OCI-LY7 (cell line): Measurements from ENCODE around the gene QKI. TPM values are rescaled to one million over a fixed set of nuclear protein-coding genes. Genes with fewer than 3 reads are reported as not detected.
"Not testable (repeated sequence)": the region's sequence is repeated elsewhere in the genome, so short reads cannot be mapped to it uniquely, and the experiment has no call there.

Source experiments
- BruUV-seq: library from RNA; stranded (reverse); fragments of 400-500 nt; replicated peaks from 2 replicates; lab custom pipeline; 2021; lab: Mats Ljungman, UMichigan
- CTCF ChIA-PET: fragments of 300-600 bp; sonication (Branson Sonifier 250); formaldehyde crosslinking; loops from one replicate; lab custom pipeline; 2022; ENCODE audit warnings: antibody characterized with exemption; ENCODE audit not compliant: unreplicated experiment; lab: Charles Lee
- POLR2A ChIA-PET: fragments of 300-600 bp; sonication (Branson Sonifier 250); formaldehyde crosslinking; loops from one replicate; lab custom pipeline; 2022; ENCODE audit warnings: antibody characterized with exemption; lab: Charles Lee
- DNase-seq: peaks from one replicate; pipeline ENCODE4 v3.0.0-alpha.2; 2015; ENCODE audit warnings: low spot score
- H2AFZ ChIP-seq: fragments of 200-600 bp; sonication (generic), shearing (Covaris generic); 2 replicates; pipeline ENCODE4 v1.6.1; 2014; ENCODE audit warnings: mild to moderate bottlenecking, antibody characterized with exemption, low read length, moderate library complexity
- H3K27ac ChIP-seq: fragments of 200-600 bp; sonication (generic); 2 replicates; pipeline ENCODE4 v1.5.1; 2014; ENCODE audit warnings: mixed run types, low read depth, mild to moderate bottlenecking, moderate library complexity, low read length, inconsistent platforms; ENCODE audit not compliant: poor library complexity, severe bottlenecking
- H3K36me3 ChIP-seq: fragments of 200-600 bp; sonication (generic); 2 replicates; pipeline ENCODE4 v1.6.1; 2014; ENCODE audit warnings: mild to moderate bottlenecking, antibody characterized with exemption, low read length, moderate library complexity, mixed read lengths; ENCODE audit not compliant: insufficient read depth
- H3K4me1 ChIP-seq: fragments of 200-600 bp; sonication (generic); 2 replicates; pipeline ENCODE4 v1.5.1; 2014; ENCODE audit warnings: mild to moderate bottlenecking, low read length; ENCODE audit not compliant: insufficient read depth, poor library complexity, severe bottlenecking
- H3K4me2 ChIP-seq: fragments of 200-600 bp; sonication (generic); 2 replicates; pipeline ENCODE4 v1.6.1; 2014; ENCODE audit warnings: mild to moderate bottlenecking, low read length
- H3K4me3 ChIP-seq: fragments of 200-600 bp; sonication (generic); 2 replicates; pipeline ENCODE4 v1.5.1; 2014; ENCODE audit warnings: mild to moderate bottlenecking, low read depth, low read length; ENCODE audit not compliant: poor library complexity, severe bottlenecking
- H3K79me2 ChIP-seq: fragments of 200-600 bp; sonication (generic); 2 replicates; pipeline ENCODE4 v1.6.1; 2016; ENCODE audit warnings: low read depth, mild to moderate bottlenecking, low read length, moderate library complexity, mixed read lengths; ENCODE audit not compliant: insufficient read depth
- H3K9me2 ChIP-seq: fragments of 200-600 bp; sonication (generic); 2 replicates; pipeline ENCODE4 v1.6.1; 2016; ENCODE audit warnings: mild to moderate bottlenecking, low read length, mixed read lengths; ENCODE audit not compliant: insufficient read depth
- H3K9me3 ChIP-seq: fragments of 200-600 bp; sonication (generic); 2 replicates; pipeline ENCODE4 v1.6.1; 2014; ENCODE audit warnings: mild to moderate bottlenecking, mixed run types, low read length, mixed read lengths
- H4K20me1 ChIP-seq: fragments of 200-600 bp; sonication (generic); 2 replicates; pipeline ENCODE4 v1.6.1; 2014; ENCODE audit warnings: mild to moderate bottlenecking, antibody characterized with exemption, low read length, moderate library complexity, mixed read lengths; ENCODE audit not compliant: insufficient read depth
- EZH2phosphoT487 ChIP-seq: fragments of 200-600 bp; sonication (generic); IDR thresholded peaks from 2 replicates; pipeline ENCODE4 v1.6.1; 2018; ENCODE audit warnings: low read depth, borderline replicate concordance, mild to moderate bottlenecking, mixed run types, antibody characterized with exemption, low read length, moderate library complexity, mixed read lengths
- intact Hi-C: fragments of 100-400 bp; cut with micrococcal nuclease; formaldehyde crosslinking; loops from one replicate; pipeline ENCODE4 v1.10.0; 2022; ENCODE audit not compliant: unreplicated experiment
- total RNA-seq, 2 experiments: library from RNA; depleted of rRNA in 1 of 2; stranded (reverse); fragments of >200 nt in 1 of 2; shearing (Covaris generic) in 1 of 2; gene quantifications; 2 replicates each; pipeline ENCODE4 v1.2.3, GENCODE V29; 2014 to 2022
- TF ChIP-seq, protein P1 (sequence below): fragments of 200-600 bp; sonication (generic); conservative IDR thresholded peaks from 2 replicates; pipeline ENCODE4 v1.5.1; 2014; ENCODE audit warnings: mild to moderate bottlenecking, antibody characterized with exemption, low read length, moderate library complexity, mixed read lengths

The QKI gene
- total RNA-seq, 2 experiments from 2014 or later, result 55.4 to 74.5 TPM

DNA sequence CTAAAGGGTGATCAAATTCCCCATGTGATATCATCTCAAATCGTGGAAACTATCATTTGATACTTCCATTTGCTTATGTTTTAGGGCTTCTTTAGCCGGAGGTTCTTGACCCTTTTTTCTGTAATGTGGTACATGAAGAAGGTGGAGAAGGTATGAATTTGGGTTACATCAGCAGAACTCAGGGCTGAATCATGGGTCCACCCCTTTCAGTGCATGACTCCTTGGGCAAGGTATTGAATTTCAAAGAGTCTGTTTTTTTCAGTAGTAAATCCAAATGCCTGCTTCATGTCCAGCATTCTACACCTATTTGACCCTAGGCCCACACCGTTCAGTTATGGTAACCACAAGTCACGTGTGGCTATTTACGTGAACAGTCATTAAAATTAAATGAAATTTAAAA is 30.6 kb upstream of the QKI start:
- no peak overlapping the region for H3K4me3 ChIP-seq
- H3K36me3 ChIP-seq, result no peaks in the 10 kb centered on the region
- H3K4me2 ChIP-seq, result no peak overlapping the region
- no peaks in the 10 kb centered on the region for H4K20me1 ChIP-seq
- H3K27ac ChIP-seq, result no peak overlapping the region
- ChIA-PET CTCF (no interaction called here), POLR2A (no interaction called here)
- DNase-seq, result no peak
- H3K9me3 ChIP-seq, result no peaks in the 10 kb centered on the region
- no peaks in the 10 kb centered on the region for H3K79me2 ChIP-seq
- BruUV-seq, result no TSS peak
- H2AFZ ChIP-seq, result no peak overlapping the region
- no peaks in the 10 kb centered on the region for H3K4me1 ChIP-seq
- intact Hi-C loops, result no loop called here
- TF ChIP-seq, protein P1, sequence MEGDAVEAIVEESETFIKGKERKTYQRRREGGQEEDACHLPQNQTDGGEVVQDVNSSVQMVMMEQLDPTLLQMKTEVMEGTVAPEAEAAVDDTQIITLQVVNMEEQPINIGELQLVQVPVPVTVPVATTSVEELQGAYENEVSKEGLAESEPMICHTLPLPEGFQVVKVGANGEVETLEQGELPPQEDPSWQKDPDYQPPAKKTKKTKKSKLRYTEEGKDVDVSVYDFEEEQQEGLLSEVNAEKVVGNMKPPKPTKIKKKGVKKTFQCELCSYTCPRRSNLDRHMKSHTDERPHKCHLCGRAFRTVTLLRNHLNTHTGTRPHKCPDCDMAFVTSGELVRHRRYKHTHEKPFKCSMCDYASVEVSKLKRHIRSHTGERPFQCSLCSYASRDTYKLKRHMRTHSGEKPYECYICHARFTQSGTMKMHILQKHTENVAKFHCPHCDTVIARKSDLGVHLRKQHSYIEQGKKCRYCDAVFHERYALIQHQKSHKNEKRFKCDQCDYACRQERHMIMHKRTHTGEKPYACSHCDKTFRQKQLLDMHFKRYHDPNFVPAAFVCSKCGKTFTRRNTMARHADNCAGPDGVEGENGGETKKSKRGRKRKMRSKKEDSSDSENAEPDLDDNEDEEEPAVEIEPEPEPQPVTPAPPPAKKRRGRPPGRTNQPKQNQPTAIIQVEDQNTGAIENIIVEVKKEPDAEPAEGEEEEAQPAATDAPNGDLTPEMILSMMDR, result no peak
- no peak for TF ChIP-seq EZH2phosphoT487
- H3K9me2 ChIP-seq, result no peaks in the 10 kb centered on the region

DNA sequence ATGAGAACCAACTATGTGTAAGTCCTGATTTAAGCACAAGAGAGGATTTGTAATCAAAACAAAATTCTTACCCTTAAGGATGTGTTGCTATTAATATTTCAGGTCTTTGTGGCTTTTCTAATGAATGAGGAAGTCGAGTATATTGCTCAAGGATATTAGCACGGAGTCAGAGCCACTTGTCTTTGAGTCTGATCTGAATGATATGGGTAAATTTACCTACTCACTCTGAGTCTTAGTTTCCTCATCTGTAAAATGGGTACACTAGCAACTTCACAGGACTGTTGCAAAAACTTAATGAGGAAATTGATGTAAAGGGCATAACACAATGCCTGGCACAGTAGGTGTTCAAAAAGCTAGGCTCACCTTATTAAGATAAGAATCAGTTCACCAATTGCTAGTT is 30.0 kb upstream of the QKI start:
- no peak overlapping the region for H3K27ac ChIP-seq
- H3K4me1 ChIP-seq, result no peaks in the 10 kb centered on the region
- H3K36me3 ChIP-seq, result no peaks in the 10 kb centered on the region
- intact Hi-C loops, result no loop called here
- ChIA-PET POLR2A (no interaction called here), CTCF (no interaction called here)
- no peaks in the 10 kb centered on the region for H3K9me3 ChIP-seq
- H3K4me2 ChIP-seq, result no peak overlapping the region
- H4K20me1 ChIP-seq, result no peaks in the 10 kb centered on the region
- DNase-seq, result no peak
- BruUV-seq, result no TSS peak
- H3K79me2 ChIP-seq, result no peaks in the 10 kb centered on the region
- H3K4me3 ChIP-seq, result no peak overlapping the region
- H2AFZ ChIP-seq, result no peak overlapping the region
- TF ChIP-seq EZH2phosphoT487, result no peak
- TF ChIP-seq, protein P1, result no peak
- no peaks in the 10 kb centered on the region for H3K9me2 ChIP-seq

DNA sequence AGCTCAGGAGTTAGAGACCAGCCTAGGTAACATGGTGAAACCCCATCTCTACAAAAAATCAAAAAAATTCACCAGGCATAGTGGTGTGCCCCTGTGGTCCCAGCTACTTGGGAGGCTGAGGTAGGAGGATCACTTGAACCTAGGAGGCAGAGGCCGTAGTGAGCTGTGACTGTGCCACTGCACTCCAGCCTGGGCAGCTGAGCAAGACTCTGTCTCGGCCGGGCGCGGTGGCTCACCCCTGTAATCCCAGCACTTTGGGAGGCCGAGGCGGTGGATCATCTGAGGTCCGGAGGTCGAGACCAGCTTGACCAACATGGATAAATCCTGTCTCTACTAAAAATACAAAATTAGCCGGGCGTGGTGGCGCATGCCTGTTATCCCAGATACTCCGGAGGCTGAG is 29.0 kb upstream of the QKI start:
- H3K9me3 ChIP-seq, H3K79me2 ChIP-seq, H4K20me1 ChIP-seq, BruUV-seq, H3K4me2 ChIP-seq, H3K36me3 ChIP-seq, DNase-seq, intact Hi-C loops, H3K4me3 ChIP-seq, H3K4me1 ChIP-seq, CTCF ChIA-PET, H3K27ac ChIP-seq, H3K9me2 ChIP-seq, H2AFZ ChIP-seq: not testable (repeated sequence)
- POLR2A ChIA-PET, result interaction anchor here (0.6 kb wide), 1 partner anchor 103 kb away, joined by 3 read pairs; no protein-coding TSS in a partner anchor
